ENCODE measurements around the gene RAD51D.

GRCh38 chr17:35101036-35101435 is 18.6 kb downstream of the RAD51D start:
- TF ChIP-seq, protein P1, sequence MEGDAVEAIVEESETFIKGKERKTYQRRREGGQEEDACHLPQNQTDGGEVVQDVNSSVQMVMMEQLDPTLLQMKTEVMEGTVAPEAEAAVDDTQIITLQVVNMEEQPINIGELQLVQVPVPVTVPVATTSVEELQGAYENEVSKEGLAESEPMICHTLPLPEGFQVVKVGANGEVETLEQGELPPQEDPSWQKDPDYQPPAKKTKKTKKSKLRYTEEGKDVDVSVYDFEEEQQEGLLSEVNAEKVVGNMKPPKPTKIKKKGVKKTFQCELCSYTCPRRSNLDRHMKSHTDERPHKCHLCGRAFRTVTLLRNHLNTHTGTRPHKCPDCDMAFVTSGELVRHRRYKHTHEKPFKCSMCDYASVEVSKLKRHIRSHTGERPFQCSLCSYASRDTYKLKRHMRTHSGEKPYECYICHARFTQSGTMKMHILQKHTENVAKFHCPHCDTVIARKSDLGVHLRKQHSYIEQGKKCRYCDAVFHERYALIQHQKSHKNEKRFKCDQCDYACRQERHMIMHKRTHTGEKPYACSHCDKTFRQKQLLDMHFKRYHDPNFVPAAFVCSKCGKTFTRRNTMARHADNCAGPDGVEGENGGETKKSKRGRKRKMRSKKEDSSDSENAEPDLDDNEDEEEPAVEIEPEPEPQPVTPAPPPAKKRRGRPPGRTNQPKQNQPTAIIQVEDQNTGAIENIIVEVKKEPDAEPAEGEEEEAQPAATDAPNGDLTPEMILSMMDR (IDR thresholded peaks at IDR 0.05; ENCODE audit: extremely low read depth in 1 of 2, insufficient read depth in 1 of 2, low read depth in 1 of 2, low read length in 2 of 2) = no peak
- no peak for TF ChIP-seq MAX (IDR thresholded peaks at IDR 0.05; ENCODE audit: insufficient read depth, insufficient read length)
- no peak for TF ChIP-seq MYC (IDR thresholded peaks at IDR 0.05; ENCODE audit: low read depth, low read length)
- no peak for TF ChIP-seq EZH2 (IDR thresholded peaks at IDR 0.05; ENCODE audit: borderline replicate concordance, low read depth, low read length, severe bottlenecking)
- no peak for TF ChIP-seq POLR2AphosphoS5 (IDR thresholded peaks at IDR 0.05; ENCODE audit: insufficient read depth, low read depth, low read length)
- TF ChIP-seq POLR2A (IDR thresholded peaks at IDR 0.05; ENCODE audit: low read depth, low read length) = no peak
- TF ChIP-seq GATA2 (IDR thresholded peaks at IDR 0.05; ENCODE audit: insufficient read depth, insufficient read length, low read depth, low read length) = no peak
- no peak for TF ChIP-seq JUN (IDR thresholded peaks at IDR 0.05; ENCODE audit: borderline replicate concordance, insufficient read depth, insufficient read length, low read depth)

Data from endothelial cell of umbilical vein (primary cell).